ENCODE results near the gene P2RY8.
A peak's percentile ranks its signal among the peaks of the same experiment; 100 is the strongest.

Gene P2RY8

GRCh38 chrX:1529328-1529727 is 7.7 kb downstream of the P2RY8 start:
- no peak overlapping the region for H3K4me3 ChIP-seq (ENCODE audit: low read depth in 1 of 2, low read length in 1 of 2)
- H3K27ac ChIP-seq: peak overlapping the region; percentile 23
- peaks cover 2 to 8% of the 10 kb centered on the region in 2 experiments for H3K4me1 ChIP-seq (ENCODE audit: control insufficient read depth in 1 of 2, insufficient read depth in 1 of 2, low read depth in 1 of 2, low read length in 1 of 2)
- H3K9me3 ChIP-seq: no peaks in the 10 kb centered on the region
- no peaks in the 10 kb centered on the region for H3K27me3 ChIP-seq
- peaks cover 12% of the 10 kb centered on the region for H3K36me3 ChIP-seq
- TF ChIP-seq CTCF (IDR thresholded peaks at IDR 0.05): no peak

- no peak for TF ChIP-seq CTCF (IDR thresholded peaks at IDR 0.05)
- H3K4me3 ChIP-seq (ENCODE audit: low read depth in 1 of 2, low read length in 1 of 2): no peak overlapping the region
- H3K4me1 ChIP-seq (ENCODE audit: control insufficient read depth in 1 of 2, insufficient read depth in 1 of 2, low read depth in 1 of 2, low read length in 1 of 2): peaks cover 0 to 5% of the 10 kb centered on the region in 2 experiments
- no peaks in the 10 kb centered on the region for H3K9me3 ChIP-seq
- peak overlapping the region; percentile 23 for H3K27ac ChIP-seq
- H3K36me3 ChIP-seq: peaks cover 12% of the 10 kb centered on the region
- H3K27me3 ChIP-seq: no peaks in the 10 kb centered on the region
Measured at GRCh38 chrX:1528884-1529203, 8.1 kb downstream of the P2RY8 start.

- Histone ChIP-seq H3K4me1 (ENCODE audit: control insufficient read depth in 1 of 2, insufficient read depth in 1 of 2, low read depth in 1 of 2, low read length in 1 of 2) (peaks cover 0 to 5% of the 10 kb centered on the region in 2 experiments), H3K4me3 (ENCODE audit: low read depth in 1 of 2, low read length in 1 of 2) (no peak overlapping the region), H3K9me3 (no peaks in the 10 kb centered on the region), H3K36me3 (peaks cover 12% of the 10 kb centered on the region), H3K27ac (peak overlapping the region; percentile 23), H3K27me3 (no peaks in the 10 kb centered on the region)
- no peak for TF ChIP-seq CTCF (IDR thresholded peaks at IDR 0.05)
Measured at GRCh38 chrX:1528186-1528883, 8.7 kb downstream of the P2RY8 start.

GRCh38 chrX:1527457-1527856 is 9.5 kb downstream of the P2RY8 start:
- Histone ChIP-seq H3K27ac (no peak overlapping the region), H3K9me3 (no peaks in the 10 kb centered on the region), H3K4me1 (ENCODE audit: control insufficient read depth in 1 of 2, insufficient read depth in 1 of 2, low read depth in 1 of 2, low read length in 1 of 2) (peaks cover 3 to 9% of the 10 kb centered on the region in 2 experiments), H3K4me3 (ENCODE audit: low read depth in 1 of 2, low read length in 1 of 2) (no peak overlapping the region), H3K36me3 (peaks cover 12% of the 10 kb centered on the region), H3K27me3 (no peaks in the 10 kb centered on the region)
- TF ChIP-seq CTCF (IDR thresholded peaks at IDR 0.05): no peak

GRCh38 chrX:1526565-1526964 is 10.4 kb downstream of the P2RY8 start:
- H3K27me3 ChIP-seq: no peaks in the 10 kb centered on the region
- H3K4me3 ChIP-seq (ENCODE audit: low read depth in 1 of 2, low read length in 1 of 2): no peak overlapping the region
- no peak for TF ChIP-seq CTCF (IDR thresholded peaks at IDR 0.05)
- peaks cover 11 to 16% of the 10 kb centered on the region in 2 experiments for H3K4me1 ChIP-seq (ENCODE audit: control insufficient read depth in 1 of 2, insufficient read depth in 1 of 2, low read depth in 1 of 2, low read length in 1 of 2)
- no peak overlapping the region for H3K27ac ChIP-seq
- peaks cover 12% of the 10 kb centered on the region for H3K36me3 ChIP-seq
- H3K9me3 ChIP-seq: no peaks in the 10 kb centered on the region

Data from neutrophil (primary cell).